ENCODE results near the gene HSPA9.
A peak's percentile ranks its signal among the peaks of the same experiment; 100 is the strongest.

The HSPA9 gene

DNA sequence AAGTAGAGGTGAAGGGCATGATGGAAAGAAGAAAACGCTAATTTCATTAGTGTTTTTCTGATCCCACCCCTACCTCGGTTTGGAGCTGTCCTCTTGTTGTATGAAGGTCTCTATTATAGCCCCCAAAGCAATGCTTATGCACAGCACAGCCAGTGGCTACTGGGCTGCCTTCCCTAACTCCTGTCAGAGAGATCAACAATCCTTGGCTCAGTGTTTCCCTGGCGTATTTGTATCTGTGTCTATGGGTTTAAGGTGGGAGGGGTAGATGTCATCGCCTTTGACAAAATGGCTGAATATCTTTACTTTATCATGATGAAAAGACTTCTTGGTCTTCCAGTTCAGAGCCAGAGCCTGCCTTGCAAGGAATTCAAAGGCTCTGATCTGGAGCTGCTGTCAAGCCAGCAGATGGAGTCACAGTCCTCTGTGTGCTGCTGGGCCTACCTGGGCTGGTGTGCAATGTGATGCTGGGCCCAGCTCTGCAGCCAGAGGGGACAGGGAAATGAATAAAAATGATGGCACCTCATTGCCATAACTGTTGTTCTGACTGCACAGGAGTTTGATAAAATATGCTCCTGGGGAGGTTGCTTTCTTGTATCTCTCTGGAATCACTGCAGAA lies 20.1 kb upstream of the HSPA9 start:
- DNase-seq, result no peak

DNA sequence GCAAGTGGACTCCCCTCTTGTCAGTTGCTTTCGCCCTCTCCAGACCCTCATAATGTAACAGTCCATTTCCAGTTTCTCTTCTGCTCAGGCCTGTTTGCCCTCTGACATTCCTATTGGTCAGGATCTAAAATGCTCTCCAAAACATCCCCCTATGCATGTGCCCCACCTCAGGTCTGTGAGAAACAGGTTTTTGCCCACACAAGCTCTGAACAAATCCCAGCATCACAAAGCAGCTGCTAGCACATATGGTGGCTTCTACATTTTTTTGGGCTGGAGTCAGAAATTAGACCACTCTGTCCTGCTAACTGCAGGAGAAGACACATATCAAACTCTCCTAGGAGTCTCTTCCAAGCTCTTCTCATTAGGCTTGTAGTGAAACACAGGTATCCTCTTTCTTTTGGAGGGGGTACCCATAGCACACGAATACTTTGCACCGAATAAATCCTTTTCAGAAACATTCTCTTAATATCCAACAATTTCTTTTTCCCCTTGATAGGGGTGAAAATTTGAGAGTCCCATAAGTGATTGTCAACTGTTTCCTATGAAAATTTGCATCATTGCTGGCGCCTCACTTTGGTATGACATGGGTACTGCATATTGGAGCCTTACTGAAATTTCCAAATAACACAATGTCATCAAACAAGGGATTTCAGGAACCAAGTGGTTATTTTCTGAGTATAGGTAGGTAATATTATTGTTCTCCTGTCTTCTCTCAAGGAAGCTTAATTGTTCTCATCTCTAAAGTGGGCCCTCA lies 19.3 kb upstream of the HSPA9 start:
- no peak for DNase-seq

DNA sequence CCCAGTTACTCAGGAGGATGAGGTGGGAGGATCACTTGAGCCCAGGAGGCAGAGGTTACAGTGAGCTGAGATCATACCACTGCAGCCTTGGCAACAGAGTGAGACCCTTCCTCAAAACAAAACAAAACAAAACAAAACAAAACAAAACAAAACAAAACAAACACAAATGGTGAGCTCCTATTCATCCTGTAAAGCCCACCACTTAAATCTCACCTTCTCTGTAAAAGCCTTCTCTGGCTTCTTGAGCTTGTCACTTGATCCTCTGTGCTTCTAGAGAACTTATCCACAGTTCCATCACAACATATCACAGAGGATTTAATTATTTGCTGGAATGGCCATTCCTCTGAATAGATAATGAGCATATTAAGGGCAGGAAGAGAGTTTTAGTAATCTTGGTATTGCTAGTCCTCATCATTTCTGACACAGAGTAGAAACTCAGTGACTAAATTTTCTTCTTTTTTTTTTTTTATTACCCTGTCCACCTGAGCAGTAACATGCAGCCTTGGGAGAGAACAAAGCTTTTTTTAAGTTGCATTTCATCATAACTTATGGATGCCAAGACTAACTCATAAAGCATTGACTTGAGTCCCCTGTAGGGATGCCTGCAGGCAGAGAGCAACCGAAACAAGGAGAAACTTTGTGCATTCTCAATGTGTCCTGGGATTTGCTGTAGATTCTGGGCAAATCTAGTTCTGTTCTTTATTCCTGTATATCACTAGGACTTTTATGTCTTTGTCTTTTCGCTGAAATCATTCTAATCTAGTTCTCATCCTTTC lies 13.0 kb upstream of the HSPA9 start:
- no peak for DNase-seq

DNA sequence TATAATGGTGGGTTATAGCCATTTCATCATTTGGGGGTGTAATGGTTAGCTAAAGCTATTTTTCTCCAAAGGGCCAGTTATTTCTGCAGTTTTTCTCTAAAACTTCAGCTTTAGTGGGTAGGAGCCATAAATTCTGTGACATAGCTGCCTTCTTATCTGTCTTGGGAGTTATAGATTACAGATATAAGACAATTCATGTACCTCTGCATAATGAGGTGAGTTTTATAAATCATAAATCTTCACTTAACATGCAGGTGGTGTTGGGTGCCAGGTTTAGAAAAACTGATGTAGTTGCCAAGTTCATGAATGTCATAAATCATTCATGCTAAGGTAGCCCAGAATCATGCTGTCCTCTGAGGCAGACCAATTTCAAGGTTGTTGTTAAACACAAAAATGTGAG lies 10.0 kb upstream of the HSPA9 start:
- DNase-seq, result no peak

DNA sequence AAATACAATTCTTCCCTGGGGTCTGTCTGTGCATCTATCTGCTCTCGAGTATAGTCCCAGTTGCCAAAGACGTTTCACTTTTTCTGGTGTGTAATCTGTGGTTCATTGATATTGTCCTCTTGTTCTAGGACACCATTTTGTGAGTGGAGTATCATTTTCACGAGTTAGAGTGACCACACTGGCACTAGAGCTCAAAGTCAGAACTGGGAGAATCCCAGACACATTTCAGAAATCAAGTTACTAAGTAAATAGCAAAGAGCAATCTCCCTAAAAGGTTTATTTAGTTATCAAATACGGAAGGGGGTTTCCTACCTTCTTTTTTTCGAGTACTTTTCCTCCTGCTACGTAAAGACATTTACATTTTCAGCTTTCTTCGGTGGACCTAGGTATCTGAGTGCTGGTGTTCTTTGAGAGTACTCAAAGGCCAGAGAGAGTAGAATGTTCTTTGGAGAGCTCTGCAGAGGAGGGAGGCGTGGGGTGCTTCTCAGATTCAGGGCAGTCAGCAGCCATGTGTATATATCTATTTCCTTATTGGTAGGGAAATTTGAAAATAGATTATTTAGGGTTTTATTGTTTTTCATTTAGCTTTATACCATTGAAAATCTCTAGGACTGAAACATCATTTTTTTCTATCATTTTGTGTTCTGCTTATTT lies 8.9 kb upstream of the HSPA9 start:
- no peak for DNase-seq

DNA sequence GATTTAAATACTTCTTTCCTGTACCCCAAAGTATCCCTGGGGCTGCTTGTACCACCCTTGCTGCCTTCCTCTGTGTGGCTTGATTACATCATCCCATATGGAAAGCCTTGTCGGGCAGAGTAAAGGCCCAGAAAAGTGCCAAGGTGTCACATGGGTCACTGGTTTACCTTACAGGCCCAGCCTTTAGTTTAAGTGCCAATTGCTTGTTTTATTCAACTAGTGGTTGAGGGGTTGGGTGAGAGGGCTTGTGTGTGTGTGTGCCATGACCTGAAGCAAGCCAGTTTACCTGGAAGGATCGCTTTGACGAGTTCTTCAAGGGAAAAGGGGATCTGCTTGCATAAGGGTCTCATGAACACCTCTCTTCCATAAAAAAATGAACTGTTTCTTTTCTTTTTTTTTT lies 7.8 kb upstream of the HSPA9 start:
- no peak for DNase-seq

DNA sequence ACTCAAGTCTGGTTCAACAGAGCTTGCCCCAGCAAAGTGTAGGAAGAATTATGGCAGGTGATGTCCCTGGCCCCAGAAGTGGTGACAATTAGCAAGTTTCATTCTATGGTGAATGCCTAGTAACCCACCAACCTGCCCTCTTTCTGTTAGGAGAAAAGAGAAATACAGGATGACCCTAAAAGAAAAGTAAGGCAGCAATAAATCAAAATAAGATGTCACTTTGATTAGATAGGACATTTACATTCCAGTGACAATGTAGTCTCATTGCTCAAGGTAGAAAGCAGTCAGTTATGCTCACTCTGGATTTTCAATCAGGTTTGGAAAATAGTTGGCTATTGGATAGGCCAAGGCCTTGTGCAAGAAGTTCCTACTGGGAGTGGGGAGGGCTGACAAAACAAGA lies 5.6 kb upstream of the HSPA9 start:
- DNase-seq, result no peak

DNA sequence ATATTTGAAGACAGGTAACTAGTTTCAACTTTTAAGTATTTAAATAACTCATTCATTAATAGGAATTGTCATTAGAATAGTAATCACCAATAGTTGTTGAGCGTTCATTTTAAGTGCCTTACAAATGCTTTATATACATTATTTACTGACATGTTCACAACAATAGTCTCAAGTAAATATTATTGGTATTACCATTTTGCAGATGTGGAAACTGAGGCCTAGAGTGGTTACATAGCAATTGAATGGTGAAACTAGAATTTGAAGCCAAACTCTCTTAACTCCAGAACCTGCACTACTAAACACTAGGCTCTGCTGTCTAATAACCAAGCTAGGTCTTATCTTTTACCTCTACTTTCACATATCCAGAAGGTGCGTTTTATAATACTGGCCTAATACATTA lies 4.8 kb upstream of the HSPA9 start:
- no peak for DNase-seq

DNA sequence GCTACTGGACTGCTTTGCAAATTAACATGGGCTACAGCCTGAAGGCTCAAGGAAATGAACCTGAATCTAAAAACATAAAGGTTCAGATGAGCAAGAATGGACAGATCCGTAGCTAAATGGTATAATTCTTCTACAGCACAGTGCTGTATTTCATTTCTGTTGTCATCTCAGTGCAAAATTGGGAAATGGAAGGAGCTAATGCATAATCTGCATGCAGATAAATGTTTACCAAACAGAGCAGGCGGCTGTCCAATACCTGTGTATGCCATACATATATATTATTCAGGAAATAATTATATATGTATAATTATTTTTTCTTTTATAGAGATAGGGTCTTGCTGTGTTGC lies 4.3 kb upstream of the HSPA9 start:
- no peak for DNase-seq

DNA sequence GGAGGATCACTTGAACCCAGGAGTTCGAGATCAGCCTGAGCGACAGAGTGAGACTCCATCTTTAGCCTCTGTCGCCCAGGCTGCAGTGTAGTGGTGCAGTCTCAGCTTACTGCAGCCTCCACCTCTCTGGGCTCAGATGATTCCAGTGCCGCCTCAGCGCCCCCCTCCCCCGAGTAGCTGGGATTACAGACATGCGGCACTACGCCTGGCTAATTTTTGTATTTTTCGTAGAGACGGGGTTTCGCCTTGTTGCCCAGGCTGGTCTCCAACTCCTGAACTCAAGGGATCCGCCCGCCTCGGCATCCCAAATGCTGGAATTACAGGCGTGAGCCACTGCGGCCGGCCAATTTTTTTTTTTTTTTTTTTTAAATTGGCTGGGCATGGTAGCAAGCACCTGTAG lies 2.3 kb upstream of the HSPA9 start:
- DNase-seq, result no peak

DNA sequence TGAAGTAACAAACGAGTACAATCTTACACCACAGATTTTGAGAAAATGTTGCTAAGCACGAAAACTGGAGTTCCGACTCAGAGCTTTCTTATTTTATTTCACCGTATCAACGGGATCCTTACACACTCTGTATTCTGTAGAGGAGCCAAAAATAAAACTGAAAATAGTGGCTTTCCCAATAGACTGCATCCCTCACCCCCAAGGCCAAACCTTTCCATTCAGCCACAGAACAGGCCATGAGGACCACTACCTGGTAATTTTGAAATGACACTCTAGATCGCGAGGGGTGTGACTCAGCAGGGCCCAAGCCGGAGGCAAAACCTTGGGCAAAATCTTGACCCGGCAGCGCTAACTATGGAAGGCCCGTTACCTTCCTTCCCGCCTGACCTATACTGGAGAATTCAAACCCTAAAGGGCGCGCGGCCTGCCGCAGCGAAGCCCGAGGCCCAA lies 432 bp downstream of the HSPA9 start:
- DNase-seq, result no peak

DNA sequence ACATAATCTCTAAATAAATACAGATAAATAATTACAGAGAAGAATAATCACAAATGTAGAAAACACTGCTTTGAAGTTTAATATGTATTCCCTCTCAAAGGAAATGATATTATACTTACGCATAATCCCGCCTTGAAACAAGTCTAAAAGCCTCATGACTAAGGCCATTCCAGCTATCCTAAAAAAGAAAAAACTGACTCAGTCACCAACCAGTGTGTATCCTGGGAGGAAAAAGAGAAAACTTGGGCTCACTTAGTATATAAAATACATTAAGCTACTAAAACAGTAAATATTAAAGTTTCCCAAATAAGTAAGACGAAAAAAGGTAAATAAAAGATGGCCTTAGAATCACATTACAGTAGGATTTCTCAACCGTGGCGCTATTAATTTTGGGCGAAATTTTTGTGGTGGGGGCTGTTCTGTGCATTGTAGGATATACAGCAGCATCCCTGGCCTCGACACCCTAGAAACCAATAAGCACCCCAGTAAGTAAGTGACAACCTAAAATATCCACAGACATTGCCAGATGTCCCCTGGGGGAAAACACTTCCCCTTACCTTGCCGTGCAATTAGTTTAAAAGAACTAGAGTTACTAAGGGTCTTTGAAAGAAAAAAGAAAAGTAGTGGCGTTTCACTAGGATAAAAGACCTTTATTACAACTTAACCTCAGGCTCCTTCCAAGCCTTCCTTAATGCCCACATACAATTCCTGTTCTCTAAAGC lies 1.1 kb downstream of the HSPA9 start:
- DNase-seq, result no peak

DNA sequence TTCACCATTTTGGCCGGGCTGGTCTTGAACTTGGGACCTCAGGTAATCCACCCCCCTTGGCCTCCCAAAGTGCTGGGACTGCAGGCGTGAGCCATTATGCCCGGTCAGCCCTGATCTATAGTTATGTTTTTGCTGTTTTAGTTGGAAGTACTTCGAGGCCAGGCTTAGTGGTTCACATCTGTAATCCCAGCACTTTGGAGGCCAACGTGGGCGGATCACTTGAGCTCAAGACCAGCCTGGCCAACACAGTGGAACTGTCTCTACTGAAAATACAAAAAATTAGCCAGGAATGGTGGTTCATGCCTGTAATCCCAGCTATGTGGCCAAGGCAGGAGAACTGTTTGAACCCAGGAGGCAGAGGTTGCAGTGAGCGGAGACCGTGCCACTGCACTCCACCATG lies 2.0 kb downstream of the HSPA9 start:
- DNase-seq, result no peak

DNA sequence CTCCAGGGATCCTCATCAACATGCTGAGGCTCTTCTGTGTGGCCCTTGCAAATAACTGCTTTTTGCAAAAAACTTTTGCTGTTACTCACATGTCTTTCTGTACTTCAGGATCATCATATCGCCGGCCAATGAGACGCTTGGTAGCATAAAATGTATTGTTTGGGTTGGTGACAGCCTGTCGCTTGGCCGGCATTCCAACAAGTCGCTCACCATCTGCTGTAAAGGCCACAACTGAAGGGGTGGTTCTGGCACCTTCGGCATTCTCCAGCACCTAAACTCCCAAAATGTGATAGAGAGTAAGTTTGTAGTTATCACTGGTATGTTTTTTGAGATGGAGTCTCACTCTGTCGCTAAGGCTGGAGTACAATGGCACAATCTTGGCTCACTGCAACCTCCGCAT lies 4.3 kb downstream of the HSPA9 start:
- no peak for DNase-seq

DNA sequence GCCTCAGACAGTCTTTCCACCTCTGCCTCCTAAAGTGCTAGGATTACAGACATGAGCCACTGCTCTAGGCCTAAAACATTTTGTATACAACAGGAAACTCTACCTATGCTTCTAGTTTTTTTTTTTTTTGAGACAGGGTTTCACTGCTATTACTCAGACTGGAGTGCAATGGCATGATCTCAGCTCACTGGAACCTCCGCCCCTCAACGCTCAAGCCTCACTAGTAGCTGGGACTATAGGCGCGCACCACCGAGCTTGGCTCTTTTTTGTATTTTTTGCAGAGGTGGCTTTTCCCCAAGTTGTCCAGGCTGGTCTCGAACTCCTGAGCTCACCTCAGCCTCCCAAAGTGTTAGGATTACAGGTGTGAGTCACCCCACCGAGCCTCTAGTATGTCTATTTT lies 5.4 kb downstream of the HSPA9 start:
- DNase-seq, result no peak

DNA sequence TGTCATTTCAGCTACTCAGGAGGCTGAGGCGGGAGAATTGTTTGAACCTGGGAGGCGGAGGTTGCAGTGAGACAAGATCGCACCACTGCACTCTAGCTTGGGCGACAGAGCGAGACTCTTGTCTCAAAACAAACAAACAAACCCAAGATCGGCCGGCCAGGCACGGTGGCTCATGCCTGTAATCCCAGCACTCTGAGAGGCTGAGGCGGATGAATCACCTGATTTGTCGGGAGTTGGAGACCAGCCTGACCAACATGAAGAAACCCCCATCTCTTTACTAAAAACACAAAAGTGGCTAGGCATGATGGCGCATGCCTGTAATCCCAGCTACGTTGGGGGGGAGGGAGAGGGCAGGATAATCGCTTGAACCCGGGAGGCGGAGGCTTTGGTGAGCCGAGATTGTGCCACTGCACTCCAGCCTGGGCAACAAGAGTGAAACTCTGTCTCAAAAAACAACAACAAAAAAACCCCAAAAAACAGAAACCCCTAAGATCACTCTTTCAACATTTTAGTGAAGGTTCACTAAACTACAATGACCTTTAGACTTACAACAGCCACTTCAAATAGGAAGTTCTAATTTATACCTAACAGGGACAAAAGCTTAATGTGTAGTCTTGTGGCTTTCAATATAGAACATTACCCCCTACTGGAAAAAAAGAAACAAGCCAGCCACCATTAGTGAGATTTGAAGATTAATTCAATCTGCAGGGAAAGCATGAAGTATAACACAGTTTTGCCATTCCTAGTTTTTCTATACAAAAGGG lies 7.0 kb downstream of the HSPA9 start:
- DNase-seq, result no peak

DNA sequence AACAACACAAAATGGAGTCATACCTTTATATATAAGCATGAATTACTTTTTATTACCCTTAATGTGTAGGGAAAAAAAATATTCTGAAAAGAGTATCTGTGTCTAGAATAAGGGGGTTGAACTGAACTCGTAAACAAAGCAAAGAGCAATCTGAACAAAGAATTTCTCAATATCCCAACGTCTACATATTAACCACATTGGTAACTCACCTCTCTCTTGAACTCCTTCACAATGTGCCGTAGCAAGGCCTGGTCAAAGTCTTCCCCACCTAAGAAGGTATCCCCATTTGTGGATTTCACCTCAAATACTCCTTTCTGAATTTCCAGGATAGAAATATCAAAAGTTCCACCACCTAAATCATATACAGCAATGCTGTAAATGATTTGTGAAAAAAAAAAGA lies 8.4 kb downstream of the HSPA9 start:
- DNase-seq, result no peak

DNA sequence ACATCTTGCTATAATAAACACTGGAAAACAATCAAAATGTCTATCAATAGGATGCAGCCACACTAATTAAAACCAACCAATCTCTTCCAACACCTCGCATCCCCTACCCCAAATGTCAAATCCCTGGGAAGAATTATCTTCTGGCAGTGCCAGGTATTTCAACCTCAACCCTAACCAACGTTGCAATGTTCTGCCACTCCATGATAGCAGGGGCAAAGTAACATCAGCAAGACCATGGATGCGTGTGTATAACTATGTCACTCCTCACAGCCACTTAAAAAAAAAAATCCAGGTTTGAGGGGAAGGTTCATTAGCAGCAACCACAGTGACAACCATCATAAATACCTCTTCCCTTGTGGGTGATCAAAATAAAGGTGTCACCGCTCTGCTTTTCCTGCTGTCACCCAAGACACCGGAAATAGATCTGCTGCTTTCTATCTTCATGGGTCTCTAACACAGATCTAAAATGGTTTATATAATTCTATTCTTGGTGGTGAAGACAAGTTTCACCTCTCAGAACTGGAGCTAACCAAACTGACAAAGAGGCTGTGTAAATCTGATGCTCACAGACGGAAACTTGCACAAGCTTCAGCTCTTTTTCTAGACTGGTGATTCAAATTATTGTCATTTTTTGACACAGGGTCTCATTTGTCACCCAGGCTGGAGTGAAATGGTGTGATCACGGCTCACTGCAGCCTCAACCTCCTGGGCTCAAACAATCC lies 9.9 kb downstream of the HSPA9 start:
- peak; percentile 53 to 77 for DNase-seq

DNA sequence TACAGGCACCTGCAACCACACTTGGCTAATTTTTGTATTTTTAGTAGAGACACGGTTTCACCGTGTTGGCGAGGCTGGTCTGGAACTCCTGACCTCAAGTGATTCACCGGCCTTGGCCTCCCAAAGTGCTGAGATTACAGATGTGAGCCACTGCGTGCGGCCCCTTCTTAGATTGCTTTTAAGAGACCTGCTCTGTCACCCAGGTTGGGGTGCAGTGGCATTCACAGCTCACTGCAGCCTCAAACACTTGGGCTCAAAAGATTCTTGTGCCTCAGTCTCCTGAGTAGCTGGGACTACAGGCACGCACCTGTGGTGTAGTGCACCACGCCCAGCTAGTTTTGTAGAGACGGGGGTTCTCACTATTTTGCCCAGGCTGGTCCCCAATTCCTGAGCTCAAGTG lies 11.0 kb downstream of the HSPA9 start:
- no peak for DNase-seq

DNA sequence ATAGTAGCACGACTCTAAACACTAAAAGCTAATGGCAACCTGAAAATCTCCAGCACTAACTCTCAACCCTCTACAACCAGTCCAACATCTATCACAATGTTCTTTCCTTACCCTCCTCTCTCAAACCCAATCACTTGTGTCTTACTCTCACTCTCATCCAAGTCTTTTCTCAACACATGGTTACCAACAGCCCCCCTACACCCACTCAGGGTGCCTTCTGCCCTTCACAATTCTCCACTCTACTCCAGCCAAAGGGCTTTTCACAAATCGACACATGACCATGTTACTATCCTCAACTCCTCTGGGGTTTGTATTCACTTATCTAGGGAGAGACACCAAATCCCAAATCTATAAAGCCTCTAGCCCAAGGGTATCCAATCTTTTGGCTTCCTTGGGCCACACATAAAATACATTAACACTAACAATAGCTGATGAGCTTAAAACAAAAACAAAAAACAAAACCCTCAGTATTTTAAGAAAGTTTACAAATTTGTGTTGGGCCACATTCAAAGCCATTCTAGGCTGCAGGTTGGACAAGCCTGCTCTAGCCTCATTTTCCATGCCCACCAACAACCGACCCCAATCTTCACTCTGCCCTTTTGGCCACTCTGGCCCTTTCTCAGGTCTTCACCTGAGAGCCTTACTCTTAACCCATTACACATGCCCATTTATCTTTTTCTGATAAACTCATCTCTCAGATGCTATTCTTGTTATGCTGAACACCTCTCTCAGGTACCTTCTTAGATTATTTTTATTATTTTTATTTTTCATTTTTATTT lies 11.7 kb downstream of the HSPA9 start:
- no peak for DNase-seq

DNA sequence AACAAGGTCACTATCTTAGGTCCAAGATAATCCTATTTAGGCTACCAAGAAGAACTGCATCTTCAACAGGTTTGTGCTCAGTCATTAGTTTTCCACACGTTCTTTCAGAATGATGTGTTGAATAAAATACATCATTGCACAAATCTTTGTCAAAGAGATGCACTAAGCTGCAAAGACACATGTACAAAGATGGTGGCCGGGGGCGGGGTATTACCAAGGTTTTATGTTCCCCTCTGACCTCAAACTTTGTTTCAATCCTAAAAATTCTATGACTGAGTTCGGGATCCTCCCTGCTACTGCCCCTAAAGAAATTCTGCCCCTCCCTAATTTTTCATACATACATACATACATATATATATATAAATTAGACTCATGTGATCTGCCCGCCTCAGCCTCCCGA lies 14.2 kb downstream of the HSPA9 start:
- DNase-seq, result no peak
